HG02588 (cell line): Measurements from ENCODE around the gene CERS1.
"Not testable (repeated sequence)": the region's sequence is repeated elsewhere in the genome, so short reads cannot be mapped to it uniquely, and the experiment has no call there.

ENCODE experiments used
- ATAC-seq: cut with Tn5 transposase; IDR thresholded peaks from one replicate; pipeline ENCODE4 v1.9.1; 2021; ENCODE audit warnings: mild to moderate bottlenecking, moderate library complexity; ENCODE audit not compliant: unreplicated experiment

The CERS1 gene

DNA sequence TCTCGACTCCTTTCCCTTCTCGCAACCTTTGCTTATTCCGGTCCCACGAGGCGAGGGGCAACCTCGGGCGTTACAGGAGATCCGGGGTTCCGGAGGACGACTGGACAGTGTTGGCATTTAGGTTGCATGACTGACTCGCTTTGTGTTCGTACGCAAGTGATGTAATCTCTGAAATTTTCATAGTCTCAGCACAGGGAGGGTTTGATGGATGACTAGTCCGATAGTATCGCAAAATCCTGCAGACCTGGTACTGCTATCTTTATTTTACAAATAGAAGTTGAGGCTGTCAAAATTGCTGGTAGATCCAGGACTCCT is 23.9 kb upstream of the CERS1 start:
- no peak for ATAC-seq

DNA sequence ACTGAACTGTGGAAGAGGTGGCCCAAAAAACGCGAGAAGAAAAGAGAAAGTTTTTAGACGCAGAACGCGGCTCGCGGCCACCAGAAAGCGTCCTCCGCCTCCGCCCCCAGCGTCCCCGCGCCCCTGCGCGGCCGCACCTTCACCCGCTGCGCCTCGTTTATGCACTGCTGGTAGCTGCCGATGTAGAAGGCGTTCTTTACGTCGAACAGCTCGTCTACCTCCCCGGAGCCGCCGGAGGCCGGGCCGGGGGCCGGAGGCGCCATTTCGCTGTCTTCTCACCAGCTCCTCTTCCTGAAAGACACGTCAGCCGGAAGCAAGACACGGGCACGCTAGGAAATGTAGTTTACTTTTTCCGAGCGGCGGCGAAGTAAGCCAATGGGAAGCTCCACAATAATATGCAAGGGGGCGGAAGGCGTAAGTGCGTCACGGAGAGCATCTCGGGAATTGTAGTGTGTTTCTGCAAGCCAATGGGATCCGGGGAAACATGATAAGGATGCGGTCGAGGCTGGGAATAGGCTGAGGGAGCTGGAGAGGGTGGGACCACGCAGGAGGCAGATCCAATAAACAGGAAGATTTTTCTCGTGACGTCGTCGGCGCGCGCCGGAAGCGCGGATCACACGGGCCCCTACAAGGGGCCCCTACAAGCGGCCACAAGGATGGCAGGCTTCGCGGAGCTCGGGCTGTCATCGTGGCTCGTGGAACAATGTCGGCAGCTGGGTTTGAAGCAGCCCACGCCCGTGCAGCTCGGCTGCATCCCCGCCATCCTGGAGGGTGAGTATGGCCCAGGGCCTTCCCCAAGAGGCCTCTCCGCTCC is 23.3 kb upstream of the CERS1 start, which contains the start of the genes COPE and DDX49:
TSS of gene COPE (minus strand) at position 302 of the 814 bp plus-strand sequence. CDS start at position 263, 39 bp downstream.
TSS of gene DDX49 (plus strand) at position 630 of the 814 bp plus-strand sequence. CDS start at position 657, 27 bp downstream.
- peak; percentile 88 for ATAC-seq

DNA sequence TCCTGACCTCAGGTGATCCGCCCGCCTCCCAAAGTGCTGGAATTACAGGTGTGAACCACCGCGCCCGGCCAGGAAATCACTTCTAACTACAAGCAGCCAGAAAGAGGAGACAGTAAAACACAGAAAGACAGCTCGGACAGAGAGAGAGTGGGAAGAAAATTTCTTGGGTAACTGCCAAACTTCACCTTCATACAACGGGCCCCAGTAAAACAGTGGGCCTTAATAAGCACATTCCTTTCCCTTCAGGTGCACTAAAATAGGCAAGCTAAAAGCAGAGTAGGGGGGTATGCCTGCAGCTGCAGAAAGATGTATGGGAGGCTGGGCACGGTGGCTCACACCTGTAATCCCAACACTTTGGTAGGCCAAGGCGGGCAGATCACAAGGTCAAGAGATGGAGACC is 21.6 kb upstream of the CERS1 start:
- ATAC-seq, result not testable (repeated sequence)

DNA sequence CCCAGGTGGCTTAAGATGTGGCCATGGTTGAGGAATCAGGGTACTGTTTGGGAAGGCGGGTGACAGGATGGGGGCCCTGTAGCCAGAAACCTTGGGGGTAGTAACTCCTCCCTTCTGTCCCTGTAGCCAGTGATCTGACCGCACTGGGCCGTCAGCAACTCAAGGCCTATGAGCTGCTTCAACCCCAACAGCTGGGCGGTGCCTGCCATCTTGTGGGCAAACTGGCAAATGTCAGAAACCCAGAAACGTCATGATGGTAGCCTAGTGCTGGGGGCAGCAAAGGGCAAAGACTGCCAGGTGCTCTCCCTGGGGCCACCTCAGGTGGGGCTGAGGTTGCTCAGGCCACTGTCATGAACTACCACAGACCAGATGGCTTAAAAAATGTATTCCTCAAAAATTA is 19.7 kb upstream of the CERS1 start:
- no peak for ATAC-seq

DNA sequence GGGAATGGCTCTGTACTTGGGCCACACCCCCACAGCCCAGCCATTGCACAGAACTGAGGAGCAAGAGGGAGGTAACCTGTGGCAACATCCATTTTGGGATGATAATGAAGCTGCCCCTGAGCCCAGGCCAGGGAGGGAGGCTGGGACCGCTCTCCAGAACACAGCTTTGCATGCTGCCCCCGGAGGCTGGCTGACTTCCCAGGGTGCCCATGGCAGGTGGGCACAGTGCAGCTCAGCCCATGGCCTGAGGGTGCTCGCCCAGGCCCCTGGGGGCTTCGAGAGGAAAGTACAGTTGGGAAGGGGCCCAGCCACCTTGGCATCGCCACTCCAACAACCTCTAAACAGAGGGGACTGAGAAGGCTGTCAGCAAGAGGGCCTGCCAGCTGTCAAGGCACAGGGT is 17.5 kb upstream of the CERS1 start:
- no peak for ATAC-seq

DNA sequence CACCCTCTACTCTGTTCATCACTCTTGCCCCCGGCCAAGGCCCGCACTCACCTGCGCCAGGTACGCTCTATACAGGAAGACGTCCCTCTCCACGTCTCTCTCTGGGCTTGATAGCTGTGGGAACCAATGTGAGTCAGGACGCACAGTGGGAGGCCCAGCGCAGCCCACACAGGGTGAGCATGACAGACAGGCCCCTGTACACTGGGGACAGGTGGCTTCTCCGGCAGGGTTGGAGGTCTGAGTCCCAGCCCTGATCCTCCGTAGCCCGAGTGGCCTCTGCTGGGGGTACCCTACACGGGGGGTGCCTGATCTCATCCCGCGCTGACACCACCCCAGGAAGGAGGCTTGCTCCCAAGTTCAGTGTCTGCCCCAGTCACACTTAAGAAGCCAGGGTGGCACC is 17.0 kb upstream of the CERS1 start:
- no peak for ATAC-seq

DNA sequence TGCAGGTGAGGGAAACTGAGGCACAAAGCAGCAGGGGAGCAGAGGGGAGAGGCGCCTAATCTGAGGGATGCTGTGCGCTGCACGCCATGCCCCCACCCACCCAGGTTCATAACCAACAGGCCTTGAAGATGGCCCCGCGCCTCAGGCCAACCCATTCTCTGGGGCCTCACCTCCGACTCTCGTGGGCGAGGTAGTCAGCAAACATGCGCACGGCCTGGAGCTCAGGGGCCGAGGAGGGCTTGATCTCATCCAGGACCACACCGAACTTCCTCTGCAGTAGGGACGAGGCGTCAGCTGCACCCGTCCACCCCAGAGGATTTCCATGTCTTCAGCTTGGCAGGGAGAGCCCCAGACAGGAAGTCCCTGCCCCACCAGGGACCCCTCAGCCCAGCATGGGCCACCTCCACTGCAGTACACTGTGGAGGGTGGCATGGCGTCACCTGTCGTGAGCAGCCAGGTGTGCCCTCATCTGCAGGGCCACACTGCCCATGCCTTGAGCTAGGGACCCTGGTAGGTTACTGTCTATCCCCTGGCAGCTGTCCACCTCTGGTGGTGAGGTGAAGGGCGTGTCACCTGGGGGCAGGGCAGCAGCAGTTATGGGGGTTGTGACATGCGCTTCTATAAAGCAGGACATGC is 15.0 kb upstream of the CERS1 start:
- ATAC-seq, result no peak

DNA sequence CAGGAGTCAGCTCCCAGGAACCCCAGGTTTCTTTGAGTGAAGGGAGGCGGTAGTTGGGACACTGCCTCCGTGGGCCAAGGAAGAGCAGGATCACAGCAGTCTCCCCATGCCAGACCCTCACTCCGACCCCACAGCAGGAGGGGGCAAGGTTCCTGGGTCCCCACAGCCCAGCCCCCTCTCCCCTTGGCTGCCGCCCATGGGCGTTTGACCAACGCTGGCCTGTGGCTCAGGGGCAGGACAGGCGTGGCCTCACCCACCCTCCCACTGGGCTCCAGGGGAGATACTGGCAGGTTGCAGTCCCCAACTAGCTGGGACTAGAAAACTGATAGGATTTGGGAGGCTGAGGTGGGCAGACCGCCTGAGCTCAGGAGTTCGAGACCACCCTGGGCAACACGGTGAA is 14.1 kb upstream of the CERS1 start:
- no peak for ATAC-seq

DNA sequence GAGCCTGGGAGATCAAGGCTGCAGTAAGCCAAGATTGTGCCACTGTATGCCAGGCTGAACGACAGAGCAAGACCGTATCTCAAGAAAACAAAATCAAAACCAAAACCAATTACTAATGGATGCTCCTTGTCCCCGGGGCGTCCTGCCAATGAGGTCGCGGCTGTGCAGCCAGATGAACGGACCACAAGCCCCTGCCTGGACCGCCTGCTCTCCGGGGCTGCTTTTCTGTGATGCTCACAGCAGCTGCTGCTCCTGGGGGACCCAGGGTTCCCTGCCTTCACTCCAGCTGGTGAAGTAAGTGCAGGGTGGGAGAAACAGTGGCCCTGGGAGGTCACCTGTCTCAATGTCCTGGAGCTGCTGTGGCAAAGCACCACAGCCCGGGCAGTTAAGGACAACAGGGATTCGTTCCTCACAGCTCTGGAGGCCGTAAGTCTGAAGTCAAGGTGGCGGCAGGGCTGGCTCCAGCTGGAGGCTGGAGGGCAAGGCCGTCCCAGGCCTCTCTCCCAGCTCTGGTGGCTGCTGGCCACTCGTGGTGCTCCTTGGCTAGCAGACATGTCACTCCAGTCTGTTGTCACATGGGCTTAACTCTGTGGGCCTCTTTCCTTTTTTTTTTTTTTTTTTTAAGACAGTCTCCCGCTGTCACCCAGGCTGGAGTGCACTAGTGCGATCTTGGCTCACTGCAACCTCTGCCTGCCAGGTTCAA is 13.1 kb upstream of the CERS1 start:
- ATAC-seq, result no peak

DNA sequence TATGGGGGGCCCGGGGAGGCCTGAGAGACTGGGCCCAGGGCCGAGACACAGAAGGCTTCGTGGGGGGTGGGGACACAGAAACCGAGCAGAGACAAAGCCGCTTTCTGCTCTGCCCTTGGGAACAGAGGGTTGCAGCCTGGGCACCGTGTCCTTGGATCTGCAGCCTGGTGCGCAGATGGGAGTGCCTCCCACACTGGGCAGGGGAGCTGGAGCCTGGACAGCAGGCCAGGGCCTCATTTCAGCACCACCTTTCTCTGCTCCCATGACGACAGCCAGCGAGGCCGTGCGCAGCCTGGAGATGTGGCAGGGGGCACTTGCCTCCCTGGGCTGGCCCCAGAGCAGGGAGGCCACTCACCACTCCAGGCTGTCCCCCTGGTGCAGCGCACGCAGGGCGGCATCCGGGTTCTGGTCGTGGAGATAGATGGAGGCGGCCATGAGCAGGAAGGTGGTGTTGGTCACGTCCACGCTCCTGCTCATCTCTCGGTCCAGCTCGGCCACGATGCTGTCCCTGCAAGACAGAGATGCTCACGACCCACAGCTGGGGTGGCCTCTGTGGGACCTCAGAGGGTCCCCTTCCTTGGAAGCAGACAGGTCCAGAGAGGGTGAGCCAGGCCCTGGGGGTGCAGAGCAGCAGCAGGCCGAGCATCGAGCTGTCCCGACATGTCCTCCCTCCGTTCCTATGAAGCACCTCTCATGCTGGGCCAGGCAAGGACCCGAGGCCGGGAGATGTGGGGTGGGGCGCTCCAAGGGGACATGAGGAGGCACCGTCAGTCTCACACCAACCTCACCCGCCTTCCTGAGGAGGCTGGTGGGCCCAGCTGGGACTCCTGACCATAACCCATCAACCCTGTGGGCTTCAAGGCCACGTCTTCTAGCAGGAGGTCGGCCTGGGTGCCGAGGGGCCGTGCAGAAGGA is 10.9 kb upstream of the CERS1 start:
- no peak for ATAC-seq

DNA sequence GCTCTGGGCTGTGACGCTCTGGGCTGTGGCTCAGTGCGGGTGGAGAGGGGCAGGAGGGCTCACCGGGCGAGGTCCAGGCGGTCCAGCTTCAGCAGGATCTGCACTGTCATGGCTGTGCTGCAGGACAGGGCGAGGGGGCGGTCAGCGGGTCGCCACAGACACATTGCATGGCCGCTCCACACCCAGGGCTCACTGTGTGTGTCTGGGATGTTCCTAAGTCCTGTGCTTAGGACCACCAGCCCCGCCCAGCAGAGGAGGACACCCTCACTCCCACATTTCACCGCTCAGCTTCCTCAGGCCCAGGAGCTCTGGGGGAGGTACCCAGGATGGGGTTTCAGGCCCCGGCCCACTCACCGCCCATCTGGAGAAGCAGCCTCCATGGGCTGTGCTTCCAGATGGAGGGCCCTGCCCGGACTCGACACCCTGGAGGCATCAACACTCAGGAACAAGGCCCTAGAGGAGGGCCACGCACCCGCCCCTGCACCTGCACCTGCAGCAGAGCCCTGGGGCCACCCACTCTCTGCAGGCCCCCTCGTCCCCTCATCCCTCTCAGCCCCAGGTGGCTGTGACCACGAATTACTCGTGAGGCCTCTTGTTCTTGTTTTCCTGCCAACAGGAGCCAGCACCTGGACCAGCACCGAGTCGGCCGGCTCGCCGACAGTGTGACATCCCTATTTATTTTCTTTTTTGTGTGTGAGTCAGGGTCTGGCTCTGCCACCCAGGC is 9.7 kb upstream of the CERS1 start:
- ATAC-seq, result no peak

DNA sequence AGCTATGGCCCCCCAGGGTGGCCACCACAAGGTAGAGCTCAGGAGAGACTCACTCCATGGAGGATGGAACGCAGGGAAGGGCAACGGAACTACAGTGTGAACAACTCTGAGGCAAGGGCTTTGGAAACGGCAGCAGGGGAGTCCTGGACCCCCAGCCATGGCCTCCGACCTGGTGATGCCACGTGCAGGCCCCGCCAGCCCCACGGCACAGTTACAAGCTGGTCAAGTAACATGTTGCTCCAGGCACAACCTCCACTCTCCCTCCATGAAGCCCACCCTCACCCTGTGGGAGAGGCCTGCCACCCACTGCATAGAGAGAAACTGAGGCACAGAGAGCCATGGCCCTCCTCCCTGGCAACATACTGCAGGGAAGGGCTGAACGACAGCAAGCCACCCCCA is 9.1 kb upstream of the CERS1 start:
- ATAC-seq, result no peak

DNA sequence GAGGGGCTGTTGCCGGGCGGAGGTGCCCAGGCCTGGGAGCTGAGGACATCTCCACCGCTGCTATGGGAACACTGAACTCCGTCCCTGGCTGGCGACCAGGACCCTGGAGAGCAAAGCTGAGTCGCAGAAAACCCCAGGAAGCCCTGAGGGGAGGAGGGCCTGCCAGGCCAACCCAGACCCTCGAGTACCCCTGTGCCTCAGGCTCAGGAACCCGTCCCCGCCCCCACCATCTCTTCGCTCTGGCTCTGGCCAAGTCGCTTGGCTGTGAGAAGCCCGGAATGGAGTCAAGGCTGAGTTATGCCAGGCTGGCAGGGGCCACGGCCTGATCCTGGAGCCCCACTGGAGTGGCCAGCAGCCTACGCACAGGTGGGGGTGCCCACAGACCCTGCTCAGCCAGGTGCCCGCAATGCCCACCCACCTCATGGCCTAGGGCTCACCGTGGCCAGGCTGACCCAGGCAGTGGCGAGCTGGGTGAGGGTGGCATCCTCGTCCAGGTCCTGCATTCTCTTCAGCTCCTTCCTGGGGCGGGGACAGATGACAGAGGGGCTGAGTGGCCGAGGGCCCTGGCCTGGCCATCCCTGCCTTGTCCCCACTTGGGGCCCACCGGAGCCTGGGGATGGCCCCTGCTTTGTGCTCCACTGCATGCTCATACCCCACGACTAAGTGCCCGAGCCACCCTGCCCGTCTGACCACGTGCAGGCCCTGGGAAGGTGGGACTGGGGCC is 8.5 kb upstream of the CERS1 start:
- ATAC-seq, result no peak

DNA sequence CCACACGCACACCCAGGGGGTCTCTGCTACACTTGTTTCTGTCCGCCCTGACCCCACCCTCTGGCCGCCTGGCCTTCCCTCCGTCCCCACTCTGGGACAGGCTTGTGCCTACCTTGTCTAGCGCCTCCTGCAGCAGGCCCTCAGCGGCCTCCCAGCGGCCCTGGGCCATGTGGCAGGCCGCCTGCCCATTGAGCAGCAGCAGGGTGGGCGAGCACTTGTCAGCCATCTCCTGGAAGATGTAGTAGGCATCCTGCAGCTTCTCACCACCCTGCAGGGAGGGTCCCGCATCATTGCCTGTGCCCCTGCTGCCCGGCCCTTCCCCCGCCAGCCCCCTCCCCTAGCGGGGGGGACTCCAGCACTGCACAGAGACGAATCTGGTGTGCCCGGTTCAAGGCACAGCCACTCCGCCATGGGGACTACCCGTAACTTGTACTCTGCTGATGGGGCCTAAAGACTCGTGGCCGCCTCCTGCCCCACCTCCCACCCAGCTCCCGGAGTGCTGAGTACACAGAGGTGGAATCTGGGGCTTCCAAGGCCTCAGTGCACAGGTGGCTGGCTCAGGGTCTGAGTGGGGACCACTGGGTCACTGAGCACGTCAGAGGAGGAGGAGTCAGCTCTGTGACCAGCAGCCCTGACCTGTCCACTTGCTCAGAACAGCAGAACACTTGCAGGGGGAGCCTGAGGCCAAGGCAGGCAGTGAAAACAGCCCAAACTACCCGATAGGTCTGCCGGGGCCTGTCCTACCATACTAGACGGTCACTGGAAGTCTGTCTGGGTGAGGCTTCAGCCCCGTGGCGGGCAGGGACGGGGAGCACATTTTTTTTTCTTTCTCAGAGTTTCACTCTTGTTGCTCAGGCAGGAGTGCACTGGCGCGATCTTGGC is 7.4 kb upstream of the CERS1 start:
- ATAC-seq, result no peak

DNA sequence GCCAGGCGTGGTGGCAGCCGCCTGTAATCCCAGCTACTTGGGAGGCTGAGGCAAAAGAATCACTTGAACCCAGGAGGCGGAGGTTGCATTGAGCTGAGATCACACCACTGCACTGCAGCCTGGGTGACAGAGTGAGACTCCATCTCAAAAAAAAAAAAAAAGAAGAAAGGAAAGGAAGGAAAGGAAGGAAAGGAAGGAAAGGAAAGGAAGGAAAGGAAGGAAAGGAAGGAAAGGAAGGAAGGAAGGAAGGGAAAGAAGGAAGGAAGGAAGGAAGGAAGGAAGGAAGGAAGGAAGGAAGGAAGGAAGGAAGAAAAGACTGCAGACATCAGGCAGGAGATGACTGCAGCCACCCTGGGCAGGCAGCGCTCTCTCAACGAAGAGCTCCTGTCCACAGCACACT is 6.6 kb upstream of the CERS1 start:
- not testable (repeated sequence) for ATAC-seq

DNA sequence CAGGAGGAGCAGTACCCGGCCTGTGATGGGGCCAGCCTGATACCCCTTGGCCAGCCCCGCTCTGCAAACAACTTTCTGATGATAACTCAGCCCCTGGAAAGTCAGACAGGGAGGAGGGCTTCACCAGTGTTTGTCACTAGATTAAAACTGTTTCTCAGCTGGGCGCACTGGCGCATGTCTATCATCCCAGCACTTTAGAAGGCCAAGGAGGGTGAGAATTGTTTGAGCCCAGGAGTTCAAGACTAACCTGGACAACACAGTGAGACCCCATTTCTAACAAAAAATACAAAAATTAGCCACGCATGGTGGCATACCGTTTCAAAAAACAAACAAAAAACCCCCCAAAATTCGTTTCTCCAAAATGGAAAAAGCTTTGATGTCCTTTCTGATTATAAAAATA is 5.5 kb upstream of the CERS1 start:
- ATAC-seq, result no peak

DNA sequence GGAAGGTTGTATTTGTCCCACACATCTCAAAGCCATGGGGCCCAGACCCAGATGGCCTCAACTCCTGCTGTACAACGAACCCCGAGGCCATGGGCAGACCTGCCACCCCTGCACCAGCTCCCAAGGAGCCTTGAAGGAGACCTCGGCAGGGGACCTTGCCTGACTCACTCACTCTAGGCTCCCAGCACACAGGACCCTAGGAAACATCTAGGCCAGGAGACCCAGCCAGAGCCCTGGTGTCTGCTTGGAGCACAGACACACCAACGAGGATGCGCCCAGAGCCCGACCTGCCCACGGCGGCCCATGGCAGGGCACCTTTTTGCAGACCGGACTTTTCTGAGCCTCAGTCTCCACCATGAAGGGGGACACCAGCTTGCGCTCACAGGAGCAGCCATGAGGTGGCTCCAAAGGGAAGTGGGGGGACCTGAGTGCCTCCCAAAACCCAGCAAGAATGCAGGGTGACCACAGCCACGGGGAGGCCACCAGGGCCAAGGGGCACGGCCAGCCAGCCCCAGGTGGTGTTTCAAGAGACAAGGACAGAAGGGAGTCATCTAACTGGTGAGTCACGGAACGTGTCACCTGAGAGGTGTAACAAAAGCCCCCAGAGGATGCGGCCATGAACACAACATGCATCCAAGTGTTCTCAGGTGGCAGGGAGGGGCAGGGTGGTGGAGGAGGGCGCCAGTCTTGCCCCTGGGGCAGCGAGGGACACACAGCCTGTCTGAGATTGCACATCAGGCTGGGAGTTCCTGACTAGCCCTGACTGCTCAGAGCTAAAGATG is 4.9 kb upstream of the CERS1 start:
- ATAC-seq, result no peak
